Glutamatergic neuron (in vitro differentiated cells): ENCODE measurements around the gene AKAP7. TPM values are rescaled to one million over a fixed set of nuclear protein-coding genes. Genes with fewer than 3 reads are reported as not detected.
A peak's percentile ranks its signal among the peaks of the same experiment; 100 is the strongest.

Source experiments
- DNase-seq: peaks from one replicate; pipeline ENCODE4 v3.0.0; 2022
- H3K27ac Mint-ChIP-seq: one replicate; pipeline ENCODE4 v1.8.0; 2020; ENCODE audit warnings: mild to moderate bottlenecking, mixed read lengths, inconsistent platforms; ENCODE audit not compliant: unreplicated experiment
- H3K27me3 Mint-ChIP-seq: one replicate; pipeline ENCODE4 v1.8.0; 2020; ENCODE audit warnings: mild to moderate bottlenecking, moderate library complexity, mixed read lengths, inconsistent platforms; ENCODE audit not compliant: unreplicated experiment
- H3K36me3 Mint-ChIP-seq: one replicate; pipeline ENCODE4 v1.8.0; 2020; ENCODE audit warnings: mild to moderate bottlenecking, mixed read lengths, inconsistent platforms; ENCODE audit not compliant: unreplicated experiment
- H3K4me1 Mint-ChIP-seq: one replicate; pipeline ENCODE4 v1.8.0; 2020; ENCODE audit warnings: mild to moderate bottlenecking, low read depth, mixed read lengths, inconsistent platforms; ENCODE audit not compliant: unreplicated experiment
- H3K4me3 Mint-ChIP-seq: one replicate; pipeline ENCODE4 v1.8.0; 2020; ENCODE audit warnings: mild to moderate bottlenecking, mixed read lengths, inconsistent platforms; ENCODE audit not compliant: unreplicated experiment
- H3K9me3 Mint-ChIP-seq: one replicate; pipeline ENCODE4 v1.8.0; 2020; ENCODE audit warnings: mild to moderate bottlenecking, moderate library complexity, mixed read lengths, inconsistent platforms; ENCODE audit not compliant: unreplicated experiment
- CTCF ChIP-seq: fragments of 200-600 bp; sonication (generic); IDR thresholded peaks from one replicate; pipeline ENCODE4 v1.5.0; 2021; ENCODE audit not compliant: partially characterized antibody, unreplicated experiment
- total RNA-seq: library from RNA; stranded (reverse); fragmentation: NEBNext Ultra II Directional; extraction: Animal tissue kit (Norgen Biotek cat#: 25700); gene quantifications from one replicate; pipeline ENCODE4 v1.2.1, GENCODE V29; 2021; ENCODE audit not compliant: unreplicated experiment

Gene AKAP7
- total RNA-seq, 1 donor from 2014 or later = 5.3 TPM

GRCh38 chr6:131132360-131132759 is 2.9 kb upstream of the AKAP7 start:
- TF ChIP-seq CTCF = no peak
- Mint-ChIP-seq H3K27ac (no peak overlapping the region), H3K9me3 (peaks cover 5% of the 10 kb centered on the region), H3K4me3 (no peak overlapping the region), H3K4me1 (peaks cover 1% of the 10 kb centered on the region), H3K27me3 (peaks cover 3% of the 10 kb centered on the region), H3K36me3 (no peaks in the 10 kb centered on the region)
- DNase-seq = no peak

GRCh38 chr6:131134220-131134979 is 867 bp upstream of the AKAP7 start:
- no peaks in the 10 kb centered on the region for H3K36me3 Mint-ChIP-seq
- peaks cover 1% of the 10 kb centered on the region for H3K4me1 Mint-ChIP-seq
- H3K27ac Mint-ChIP-seq = peak overlapping the region; percentile 80
- H3K4me3 Mint-ChIP-seq = peak overlapping the region; percentile 86
- no peak for DNase-seq
- peaks cover 5% of the 10 kb centered on the region for H3K9me3 Mint-ChIP-seq
- no peak for TF ChIP-seq CTCF
- peaks cover 3% of the 10 kb centered on the region for H3K27me3 Mint-ChIP-seq

- H3K4me3 Mint-ChIP-seq = peak overlapping the region; percentile 86
- peaks cover 4% of the 10 kb centered on the region for H3K27me3 Mint-ChIP-seq
- no peaks in the 10 kb centered on the region for H3K36me3 Mint-ChIP-seq
- peak overlapping the region; percentile 80 for H3K27ac Mint-ChIP-seq
- TF ChIP-seq CTCF = no peak
- peaks cover 1% of the 10 kb centered on the region for H3K4me1 Mint-ChIP-seq
- H3K9me3 Mint-ChIP-seq = peaks cover 5% of the 10 kb centered on the region
- no peak for DNase-seq
Observed at GRCh38 chr6:131134980-131135243, 355 bp upstream of the AKAP7 start.

- H3K4me3 Mint-ChIP-seq = peak overlapping the region; percentile 94
- TF ChIP-seq CTCF = no peak
- H3K4me1 Mint-ChIP-seq = peaks cover 1% of the 10 kb centered on the region
- H3K27me3 Mint-ChIP-seq = peaks cover 4% of the 10 kb centered on the region
- H3K9me3 Mint-ChIP-seq = peaks cover 5% of the 10 kb centered on the region
- H3K27ac Mint-ChIP-seq = peak overlapping the region; percentile 75
- H3K36me3 Mint-ChIP-seq = no peaks in the 10 kb centered on the region
- no peak for DNase-seq
Observed at GRCh38 chr6:131136021-131136786, 937 bp downstream of the AKAP7 start.

- no peak for DNase-seq
- no peak for TF ChIP-seq CTCF
- Mint-ChIP-seq H3K27ac (no peak overlapping the region), H3K36me3 (peaks cover 6% of the 10 kb centered on the region), H3K4me1 (peaks cover 10% of the 10 kb centered on the region), H3K27me3 (peaks cover 4% of the 10 kb centered on the region), H3K9me3 (peaks cover 8% of the 10 kb centered on the region), H3K4me3 (no peak overlapping the region)
Observed at GRCh38 chr6:131139599-131139998, 4.3 kb downstream of the AKAP7 start.
